CD14-positive monocyte (primary cell): ENCODE data around the gene METAP1D. TPM values are rescaled to one million over a fixed set of nuclear protein-coding genes. Genes with fewer than 3 reads are reported as not detected.

Experiments used
- DNase-seq, 3 donors: peaks; one replicate each; pipeline ENCODE4 v3.0.0-alpha.2; 2011 to 2022
- H2AFZ ChIP-seq: 2 replicates; pipeline ENCODE4 v1.6.0; 2012; ENCODE audit warnings: mild to moderate bottlenecking, low read depth, low read length, inconsistent platforms; ENCODE audit not compliant: insufficient read depth, poor library complexity, severe bottlenecking
- H3K27ac ChIP-seq, 2 donors: 1 replicate in 1 of 2; 2 replicates in 1 of 2; pipeline ENCODE4 v1.5.1; 2012 to 2013; ENCODE audit warnings: low read length in 2 of 2, control low read depth in 1 of 2, inconsistent platforms in 1 of 2, low read depth in 1 of 2, mild to moderate bottlenecking in 1 of 2
- H3K27me3 ChIP-seq, 2 donors: one replicate each; pipeline versions ENCODE4 v1.6.0 to v1.6.1; 2011 to 2013; ENCODE audit warnings: low read length in 2 of 2; ENCODE audit not compliant: control insufficient read depth in 2 of 2, insufficient read depth in 2 of 2
- H3K36me3 ChIP-seq, 2 donors: replicated peaks in 1 of 2; 1 replicate in 1 of 2; 2 replicates in 1 of 2; pipeline versions ENCODE4 v1.5.1 to v1.6.1; 2012 to 2013; ENCODE audit warnings: low read length in 2 of 2, control low read depth in 1 of 2, inconsistent platforms in 1 of 2, mild to moderate bottlenecking in 1 of 2; ENCODE audit not compliant: insufficient read depth in 2 of 2, control insufficient read depth in 1 of 2
- H3K4me1 ChIP-seq, 2 donors: 1 replicate in 1 of 2; 2 replicates in 1 of 2; pipeline versions ENCODE4 v1.5.1 to v1.6.1; 2012 to 2013; ENCODE audit warnings: low read length in 2 of 2, control low read depth in 1 of 2, inconsistent platforms in 1 of 2, mild to moderate bottlenecking in 1 of 2, moderate library complexity in 1 of 2; ENCODE audit not compliant: insufficient read depth in 2 of 2, control insufficient read depth in 1 of 2
- H3K4me2 ChIP-seq: replicated peaks from 2 replicates; pipeline ENCODE3; 2012; ENCODE audit warnings: low read length, moderate library complexity, mild to moderate bottlenecking; ENCODE audit not compliant: poor library complexity, severe bottlenecking; ENCODE audit errors: extremely low read depth
- H3K4me3 ChIP-seq, 3 experiments: fragments of 200-600 bp in 1 of 3; sonication (generic) in 1 of 3; replicated peaks in 1 of 3; 1 replicate in 2 of 3; 2 replicates in 1 of 3; pipeline ENCODE4 v1.5.1; 2011 to 2013; ENCODE audit warnings: low read length in 3 of 3, mild to moderate bottlenecking in 3 of 3, control low read depth in 2 of 3, low read depth in 2 of 3, inconsistent platforms in 1 of 3, moderate library complexity in 1 of 3
- H3K79me2 ChIP-seq: 2 replicates; pipeline ENCODE4 v1.6.0; 2012; ENCODE audit warnings: mild to moderate bottlenecking, control low read depth, inconsistent platforms, low read length, moderate library complexity; ENCODE audit not compliant: insufficient read depth
- H3K9ac ChIP-seq: 2 replicates; pipeline ENCODE4 v1.6.0; 2017; ENCODE audit warnings: low read length, mild to moderate bottlenecking; ENCODE audit not compliant: insufficient read depth, poor library complexity, severe bottlenecking
- H3K9me3 ChIP-seq, 2 donors: replicated peaks in 1 of 2; 1 replicate in 1 of 2; 2 replicates in 1 of 2; pipeline versions ENCODE4 v1.5.1 to v1.6.1; 2012 to 2013; ENCODE audit warnings: low read length in 2 of 2, control low read depth in 1 of 2; ENCODE audit not compliant: control insufficient read depth in 1 of 2, insufficient read depth in 1 of 2
- H4K20me1 ChIP-seq: 2 replicates; pipeline ENCODE4 v1.6.0; 2012; ENCODE audit warnings: mild to moderate bottlenecking, low read length, control low read depth, moderate library complexity; ENCODE audit not compliant: insufficient read depth
- H3K27ac Mint-ChIP-seq, 7 donors: one replicate each; pipeline ENCODE4 v1.8.0; 2020; ENCODE audit warnings: mild to moderate bottlenecking in 7 of 7, mixed read lengths in 7 of 7, moderate library complexity in 6 of 7, inconsistent platforms in 2 of 7
- H3K27me3 Mint-ChIP-seq, 3 donors: one replicate each; pipeline ENCODE4 v1.8.0; 2021 to 2022; ENCODE audit warnings: low read depth in 3 of 3, mild to moderate bottlenecking in 3 of 3, mixed read lengths in 3 of 3, moderate library complexity in 3 of 3, inconsistent platforms in 1 of 3
- H3K36me3 Mint-ChIP-seq, 2 donors: one replicate each; pipeline ENCODE4 v1.8.0; 2020; ENCODE audit warnings: mixed read lengths in 2 of 2, inconsistent platforms in 1 of 2, mild to moderate bottlenecking in 1 of 2
- H3K4me1 Mint-ChIP-seq: one replicate; pipeline ENCODE4 v1.8.0; 2020; ENCODE audit warnings: mild to moderate bottlenecking, mixed read lengths
- H3K4me3 Mint-ChIP-seq, 2 donors: one replicate each; pipeline ENCODE4 v1.8.0; 2020; ENCODE audit warnings: mild to moderate bottlenecking in 2 of 2, mixed read lengths in 2 of 2, moderate library complexity in 1 of 2
- H3K9me3 Mint-ChIP-seq, 7 donors: one replicate each; pipeline ENCODE4 v1.8.0; 2020 to 2022; ENCODE audit warnings: mixed read lengths in 7 of 7, mild to moderate bottlenecking in 6 of 7, moderate library complexity in 6 of 7, inconsistent platforms in 2 of 7
- CTCF ChIP-seq: fragments of 200-600 bp; IDR thresholded peaks from one replicate; pipeline ENCODE4 v1.8.0; 2022; ENCODE audit warnings: antibody characterized with exemption, mild to moderate bottlenecking
- WGBS: methylation state at CpG from one replicate; pipeline ENCODE4 v1.1.5; 2013; ENCODE audit warnings: missing lambda C conversion rate; ENCODE audit not compliant: insufficient coverage; 5-methylcytosine and 5-hydroxymethylcytosine counted together
- intact Hi-C, 2 donors: fragments of 100-400 bp; cut with micrococcal nuclease; formaldehyde crosslinking; loops; one replicate each; pipeline versions ENCODE4 v1.15.0 to v1.15.1; 2023
- polyA plus RNA-seq, 3 donors: library from polyadenylated mRNA; depleted of rRNA in 1 of 3; unstranded in 2 of 3; stranded (reverse) in 1 of 3; fragments of 300-500 nt in 2 of 3; fragments of >200 nt in 1 of 3; fragmentation: Illumina TruSeq in 2 of 3; gene quantifications; 1 replicate in 2 of 3; 2 replicates in 1 of 3; pipeline ENCODE4 v1.2.3, GENCODE V29; 2012 to 2021

Gene METAP1D
- polyA plus RNA-seq, 3 donors, result 0.37 to 1.7 (median 0.41) TPM

GRCh38 chr2:172091000-172091641, 91.4 kb downstream of the METAP1D start:
- Mint-ChIP-seq H3K27me3 (peaks cover 96 to 98% (median 98%) of the 10 kb centered on the region in 3 donors), H3K27ac (no peak overlapping the region), H3K4me1 (peaks cover 62% of the 10 kb centered on the region), H3K4me3 (peak overlapping the region in 1 of 2 donors; percentile 95), H3K36me3 (peaks cover 15 to 36% of the 10 kb centered on the region in 2 donors), H3K9me3 (peaks cover 0 to 67% (median 43%) of the 10 kb centered on the region in 7 donors)
- intact Hi-C loops, result no loop called here
- no peak overlapping the region for H3K4me3 ChIP-seq
- no peak overlapping the region for H3K9ac ChIP-seq
- H3K27ac ChIP-seq, result no peak overlapping the region
- H3K9me3 ChIP-seq, result peaks cover 10 to 63% of the 10 kb centered on the region in 2 donors
- H3K4me2 ChIP-seq, result no peak overlapping the region
- no peak for DNase-seq
- no peaks in the 10 kb centered on the region for H3K36me3 ChIP-seq
- no peak overlapping the region for H2AFZ ChIP-seq
- TF ChIP-seq CTCF, result no peak
- 10% methylated on average over 5 of the region's 13 CpGs for WGBS
- peaks cover 44 to 56% of the 10 kb centered on the region in 2 donors for H3K4me1 ChIP-seq
- no peaks in the 10 kb centered on the region for H3K79me2 ChIP-seq
- peaks cover 13% of the 10 kb centered on the region for H4K20me1 ChIP-seq
- peaks cover 92 to 100% of the 10 kb centered on the region in 2 donors for H3K27me3 ChIP-seq

GRCh38 chr2:172091761-172092566, 92.2 kb downstream of the METAP1D start:
- peaks cover 17% of the 10 kb centered on the region for H4K20me1 ChIP-seq
- intact Hi-C loops, result no loop called here
- peaks cover 44 to 56% of the 10 kb centered on the region in 2 donors for H3K4me1 ChIP-seq
- no peaks in the 10 kb centered on the region for H3K36me3 ChIP-seq
- H3K4me1 Mint-ChIP-seq, result peaks cover 60% of the 10 kb centered on the region
- peak overlapping the region in 1 of 2 donors; percentile 95 for H3K4me3 Mint-ChIP-seq
- H3K9me3 ChIP-seq, result peaks cover 2 to 61% of the 10 kb centered on the region in 2 donors
- DNase-seq, result no peak
- peaks cover 92 to 100% of the 10 kb centered on the region in 2 donors for H3K27me3 ChIP-seq
- H3K27ac Mint-ChIP-seq, result no peak overlapping the region
- no peak overlapping the region for H3K4me3 ChIP-seq
- no peak for TF ChIP-seq CTCF
- no peak overlapping the region for H3K9ac ChIP-seq
- H3K79me2 ChIP-seq, result no peaks in the 10 kb centered on the region
- H3K4me2 ChIP-seq, result no peak overlapping the region
- H2AFZ ChIP-seq, result no peak overlapping the region
- 21% methylated on average over 6 of the region's 11 CpGs for WGBS
- H3K9me3 Mint-ChIP-seq, result peaks cover 0 to 63% (median 42%) of the 10 kb centered on the region in 7 donors
- no peak overlapping the region for H3K27ac ChIP-seq
- peaks cover 15 to 35% of the 10 kb centered on the region in 2 donors for H3K36me3 Mint-ChIP-seq
- peaks cover 93 to 98% (median 98%) of the 10 kb centered on the region in 3 donors for H3K27me3 Mint-ChIP-seq
